ENCODE results near the gene CST11.

CST11 gene

DNA sequence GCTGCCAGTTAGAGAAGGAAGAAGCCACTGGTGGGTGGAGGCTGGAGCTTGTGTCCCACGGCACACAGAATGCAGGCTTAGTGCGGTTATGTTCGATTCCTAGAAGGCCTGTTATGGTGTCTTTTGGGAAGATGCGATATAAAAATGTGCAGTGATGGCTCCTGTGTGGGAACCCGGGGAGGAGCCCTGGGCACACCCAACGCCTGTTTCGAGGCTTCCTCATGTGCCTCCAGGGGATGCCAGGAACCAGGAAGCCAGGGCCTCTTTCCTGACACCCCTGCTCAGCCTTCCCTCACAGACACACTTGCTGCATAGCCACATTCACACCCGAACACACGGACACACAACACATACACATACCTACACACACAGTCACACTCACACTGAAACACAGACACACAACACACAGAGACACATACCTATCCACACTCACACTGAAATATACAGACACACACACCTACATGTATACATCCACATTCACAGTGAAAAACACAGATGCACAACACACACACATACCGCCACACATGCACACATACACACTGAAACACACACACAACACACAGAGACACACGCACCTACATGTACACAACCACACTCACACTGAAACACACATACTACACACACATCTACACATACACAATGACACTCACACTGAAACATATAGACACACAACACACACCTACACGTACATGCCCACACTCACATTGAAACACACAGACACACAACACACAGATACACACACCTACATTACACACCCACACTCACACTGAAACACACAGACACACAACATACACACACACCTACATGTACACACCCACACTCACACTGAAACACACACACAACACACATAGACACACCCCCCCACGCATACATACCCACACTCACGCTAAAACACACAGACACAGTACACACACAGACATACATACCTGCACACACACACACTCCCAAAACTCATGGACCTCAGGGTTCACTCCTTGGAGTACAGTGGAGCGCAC, 1.2 kb upstream of the CST11 start:
- DNase-seq (ENCODE audit: low spot score): no peak

DNA sequence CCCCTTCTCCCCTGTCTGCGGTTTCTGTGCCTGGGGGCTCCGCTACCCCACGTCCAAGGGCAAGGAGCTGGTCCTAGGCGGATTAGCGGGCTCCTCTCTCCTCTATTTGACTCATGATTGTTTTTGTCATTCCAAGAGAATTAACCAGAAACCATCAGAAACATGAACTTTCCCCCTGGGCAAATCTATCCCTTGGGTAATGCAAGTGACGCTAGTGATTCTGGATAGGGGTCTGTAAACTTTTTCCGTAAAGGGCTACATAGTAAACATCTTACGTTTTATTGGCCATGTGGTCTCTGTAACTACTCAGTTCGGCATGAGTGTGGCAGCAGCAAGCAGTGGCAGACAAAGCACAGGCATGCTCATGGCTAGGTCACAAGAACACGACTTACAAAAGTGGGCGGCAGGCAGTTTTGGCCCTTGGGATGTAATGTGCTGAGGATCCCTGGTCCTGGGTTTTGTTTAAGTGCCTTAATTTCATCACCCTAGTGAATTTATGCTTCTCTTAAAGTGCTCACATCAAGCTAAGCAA, 654 bp downstream of the CST11 start:
- DNase-seq (ENCODE audit: low spot score): no peak

DNA sequence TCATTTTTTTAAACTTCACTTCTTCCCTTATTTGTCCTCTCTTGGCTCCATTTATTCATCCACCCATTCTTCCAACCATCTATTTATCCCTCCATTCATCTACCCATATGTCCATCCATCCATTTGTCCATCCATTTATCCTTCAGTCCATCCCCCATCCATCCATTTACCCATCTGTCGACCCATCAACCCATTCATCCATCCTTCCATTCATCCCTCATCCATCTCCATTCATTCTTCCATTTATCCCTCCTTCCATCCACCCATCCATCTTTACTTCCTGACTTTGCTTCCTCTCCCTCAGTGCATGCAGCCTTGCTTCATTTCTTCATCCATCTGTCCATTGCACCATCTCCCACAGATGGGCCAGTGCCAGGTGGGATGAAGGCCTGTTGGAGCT, 1.8 kb downstream of the CST11 start:
- DNase-seq (ENCODE audit: low spot score): no peak

DNA sequence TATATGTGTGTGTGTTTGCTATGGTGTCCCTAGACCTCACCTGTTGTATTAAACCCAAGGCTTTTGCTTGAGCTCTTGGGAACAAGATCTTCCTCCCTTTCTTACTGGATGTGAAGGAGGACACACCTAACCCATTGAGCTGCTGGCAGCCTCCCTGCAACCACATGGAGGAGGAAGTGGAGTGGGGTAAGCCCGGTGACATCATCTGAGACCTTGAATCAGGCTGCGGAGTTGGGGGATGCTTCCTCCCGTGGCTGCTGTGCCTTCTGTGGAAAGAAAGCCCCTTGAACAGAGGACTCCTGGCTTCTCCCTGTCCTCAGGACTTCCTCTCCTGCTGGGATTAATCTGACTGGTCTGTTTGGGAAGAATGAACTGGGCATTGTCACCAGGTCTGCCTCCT, 3.3 kb downstream of the CST11 start:
- no peak for DNase-seq (ENCODE audit: low spot score)

DNA sequence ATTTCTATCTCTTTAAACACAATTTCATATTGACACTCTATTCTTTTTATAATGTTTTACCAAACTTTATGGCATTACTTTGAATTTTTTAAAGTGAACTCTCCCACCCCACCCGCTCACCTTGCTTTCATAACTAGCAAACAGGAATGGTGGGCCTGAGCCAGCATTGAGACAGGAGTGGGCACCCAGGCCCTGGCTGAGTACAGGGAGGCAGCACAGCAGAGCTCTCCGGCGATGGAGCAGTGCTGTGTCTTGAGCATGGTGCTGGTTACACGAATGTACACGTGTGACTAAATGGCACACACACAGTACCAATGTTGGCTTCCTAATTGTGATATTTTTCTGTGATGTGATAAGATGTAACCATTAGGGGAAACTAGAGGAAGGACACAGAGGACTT, 4.5 kb downstream of the CST11 start:
- no peak for DNase-seq (ENCODE audit: low spot score)

DNA sequence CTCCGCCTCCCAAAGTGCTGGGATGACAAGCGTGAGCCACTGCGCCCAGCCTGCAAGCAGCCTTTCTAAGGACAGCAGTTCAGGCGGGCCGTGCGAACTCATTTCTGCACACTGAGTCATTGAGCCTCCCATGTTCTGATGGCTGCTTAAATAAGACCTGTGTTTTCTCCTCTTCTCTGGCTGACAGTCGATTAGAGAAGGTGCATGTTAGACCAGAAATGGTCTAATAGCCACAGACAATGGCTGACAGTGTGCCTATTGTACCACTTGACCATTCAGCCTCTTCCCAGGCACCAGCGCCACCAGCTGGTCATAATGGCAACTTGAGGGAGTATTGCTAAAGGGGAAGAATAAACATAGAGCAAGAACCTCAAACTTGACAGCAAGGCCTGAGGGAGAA, 6.2 kb downstream of the CST11 start:
- peak; percentile 31 for DNase-seq (ENCODE audit: low spot score)

DNA sequence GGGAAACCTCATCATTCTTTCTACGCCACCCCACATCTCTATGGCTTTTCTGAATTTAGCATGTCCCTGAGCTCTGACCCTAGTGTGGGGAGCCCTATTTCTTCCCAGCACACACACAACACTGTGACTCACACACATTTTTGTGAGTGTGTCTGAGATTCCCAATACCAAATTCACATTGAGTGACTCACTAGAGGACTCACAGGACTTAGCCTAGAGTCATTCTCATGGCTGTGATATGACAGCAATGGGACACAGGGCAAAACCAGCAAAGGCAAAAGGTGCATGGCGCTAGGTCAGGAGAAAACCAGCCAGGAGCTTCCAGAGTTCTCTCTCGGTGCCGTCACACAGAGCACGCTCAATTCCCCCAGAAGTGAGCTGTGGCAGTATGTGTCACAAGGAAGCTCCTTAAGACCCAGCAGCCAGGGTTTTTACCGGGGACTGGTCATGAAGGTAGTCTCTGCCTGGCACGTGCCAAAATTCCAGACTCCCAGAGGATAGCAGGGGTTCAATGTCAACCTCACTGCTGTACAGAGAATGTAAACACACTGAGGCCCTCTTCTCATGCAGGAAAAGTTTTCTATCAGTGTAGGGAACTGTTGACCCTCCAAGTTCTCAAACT, 7.0 kb downstream of the CST11 start:
- peak; percentile 72 for DNase-seq (ENCODE audit: low spot score)

DNA sequence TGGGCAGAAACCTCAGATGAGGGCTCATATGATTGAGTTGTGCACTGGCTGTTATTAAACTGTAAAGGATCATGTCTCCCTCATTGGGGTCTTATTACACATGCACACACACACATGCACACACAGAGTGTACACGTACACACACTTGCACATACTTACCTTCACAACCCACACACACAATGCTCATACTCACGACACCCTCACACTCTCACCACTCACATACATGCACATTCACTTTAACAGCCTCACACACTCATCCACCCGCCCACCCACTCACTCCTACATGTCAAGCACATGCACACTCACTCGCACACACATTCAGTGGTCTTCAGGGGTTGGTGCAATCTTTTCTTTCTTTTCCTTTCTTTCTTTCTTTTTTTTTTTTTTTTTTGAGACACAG, 7.8 kb downstream of the CST11 start:
- DNase-seq (ENCODE audit: low spot score): no peak

DNA sequence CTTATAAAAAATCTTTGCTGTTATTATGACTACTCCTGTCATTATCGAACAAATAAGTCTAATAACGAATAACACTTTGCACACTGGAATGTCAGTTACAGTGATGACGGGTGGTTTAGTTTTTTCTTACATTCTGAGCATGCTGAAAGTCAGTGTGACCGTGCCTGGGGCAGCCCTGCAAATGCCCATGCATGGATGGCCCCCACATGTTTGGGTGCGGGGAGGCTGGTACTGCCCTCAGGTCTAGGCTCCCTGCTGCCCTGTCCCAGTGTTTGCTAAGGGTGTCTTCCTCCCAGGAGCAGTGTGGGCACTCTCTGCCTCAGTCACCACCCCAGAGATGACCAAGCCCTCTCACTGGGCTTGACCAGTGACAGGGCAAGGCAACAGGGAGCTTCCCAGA, 10.2 kb downstream of the CST11 start:
- no peak for DNase-seq (ENCODE audit: low spot score)

DNA sequence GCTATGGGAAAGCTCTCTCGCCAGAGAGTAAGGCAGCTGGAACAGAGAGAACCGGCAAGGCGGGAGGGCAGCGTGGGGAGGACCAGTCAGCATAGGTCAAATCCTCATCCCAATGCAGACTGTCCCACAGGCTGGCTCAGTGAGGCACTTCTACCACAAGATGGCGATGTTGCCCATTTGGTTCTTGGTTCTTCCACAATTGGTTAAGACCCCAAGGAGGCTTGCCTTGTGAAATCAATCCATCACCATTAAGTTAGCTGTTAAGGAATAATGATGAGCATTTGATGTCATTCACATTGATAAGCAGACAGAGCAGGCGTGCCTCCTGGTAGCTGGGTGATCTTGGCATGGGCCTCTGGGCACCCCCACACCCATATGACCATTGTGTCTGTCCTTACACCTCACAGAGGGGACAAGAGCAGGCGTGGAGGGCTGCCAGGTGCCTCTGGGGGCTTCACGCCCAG, 10.8 kb downstream of the CST11 start:
- DNase-seq (ENCODE audit: low spot score): peak; percentile 87

DNA sequence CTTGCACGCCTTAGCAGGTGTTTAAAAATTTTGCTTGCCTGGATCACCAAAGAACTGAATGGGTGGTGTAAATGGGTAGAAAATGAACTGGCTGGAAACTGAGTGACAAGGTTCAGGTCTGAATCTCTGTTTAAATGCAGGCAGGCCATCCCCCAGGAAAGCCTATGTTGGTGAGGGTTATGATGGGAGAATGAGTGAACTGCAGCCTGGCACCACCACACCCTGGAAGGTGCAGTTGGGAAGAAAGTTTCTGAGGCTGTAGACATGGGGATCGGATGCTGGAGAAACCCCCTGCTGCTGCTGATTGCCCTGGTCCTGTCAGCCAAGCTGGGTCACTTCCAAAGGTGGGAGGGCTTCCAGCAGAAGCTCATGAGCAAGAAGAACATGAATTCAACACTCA, 12.7 kb downstream of the CST11 start:
- DNase-seq (ENCODE audit: low spot score): no peak

DNA sequence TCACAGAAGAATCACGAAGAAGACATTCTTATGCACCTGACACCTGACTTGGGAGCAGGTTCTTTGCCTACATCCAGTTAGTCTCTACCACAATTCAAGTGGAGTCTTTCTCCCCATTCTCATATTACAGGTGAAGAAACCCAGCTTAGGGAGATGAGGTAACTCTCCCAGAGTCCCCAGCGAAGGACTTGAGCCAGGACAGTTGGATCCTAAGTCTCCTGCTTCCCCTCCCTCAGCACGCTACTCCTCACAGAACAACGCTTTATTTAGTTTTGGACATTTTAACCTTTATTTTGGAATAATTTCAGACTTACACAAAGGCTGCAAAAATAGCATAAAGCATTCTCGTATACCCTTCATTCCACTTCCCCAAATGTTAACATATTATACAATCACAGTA, 14.0 kb downstream of the CST11 start:
- no peak for DNase-seq (ENCODE audit: low spot score)

DNA sequence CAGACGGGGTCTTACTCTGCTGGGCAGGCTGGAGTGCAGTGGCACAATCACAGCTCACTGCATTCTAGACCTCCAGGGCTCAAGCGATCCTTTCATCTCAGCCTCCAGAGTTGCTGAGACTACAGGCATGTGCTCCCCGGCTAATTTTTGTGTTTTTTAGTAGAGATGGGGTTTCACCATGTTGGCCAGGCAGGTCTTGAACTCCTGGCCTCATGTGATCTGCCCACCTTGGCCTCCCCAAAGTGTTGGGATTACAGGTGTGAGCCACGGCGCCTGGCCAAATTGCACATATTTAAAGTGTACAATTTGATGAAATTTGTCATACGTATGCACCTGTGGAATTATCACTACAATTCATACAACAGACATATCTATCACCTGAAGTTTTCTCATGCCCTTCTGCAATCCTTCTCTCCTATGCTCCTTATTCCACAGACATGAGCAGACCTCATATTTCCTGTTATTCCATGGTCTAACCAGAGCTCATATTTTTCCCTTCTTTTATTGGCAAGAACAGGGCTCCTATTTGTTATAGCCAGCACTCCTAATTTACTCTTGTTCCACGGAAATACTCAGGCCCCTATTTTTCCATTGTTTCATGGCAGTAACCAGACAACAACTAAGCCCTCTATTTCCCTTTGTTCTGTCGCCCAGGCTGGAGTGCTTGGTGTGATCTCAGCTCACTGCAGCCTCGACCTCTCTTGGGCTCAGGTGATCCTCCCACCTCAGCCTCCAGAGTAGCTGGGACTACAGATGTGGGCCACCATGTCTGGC, 15.4 kb downstream of the CST11 start:
- no peak for DNase-seq (ENCODE audit: low spot score)

DNA sequence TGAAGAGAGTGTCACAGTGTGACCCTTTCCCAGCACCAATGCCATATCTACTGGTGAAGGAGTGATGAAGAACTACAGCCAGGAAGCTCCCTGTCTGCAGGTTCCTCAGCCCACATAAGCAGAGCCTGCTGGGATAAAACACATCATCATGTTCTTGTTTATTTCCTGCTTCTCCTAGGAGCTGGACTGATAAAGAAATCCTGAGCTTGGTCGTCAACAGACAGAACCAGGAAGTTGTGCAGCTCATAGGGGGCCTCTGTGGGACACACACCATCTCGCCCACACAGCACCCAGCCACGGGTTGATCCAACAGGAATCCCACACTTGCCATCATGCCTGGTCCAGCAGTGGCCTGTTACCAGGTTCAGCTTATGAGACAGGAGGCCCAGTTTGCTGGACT, 16.0 kb downstream of the CST11 start:
- DNase-seq (ENCODE audit: low spot score): no peak

DNA sequence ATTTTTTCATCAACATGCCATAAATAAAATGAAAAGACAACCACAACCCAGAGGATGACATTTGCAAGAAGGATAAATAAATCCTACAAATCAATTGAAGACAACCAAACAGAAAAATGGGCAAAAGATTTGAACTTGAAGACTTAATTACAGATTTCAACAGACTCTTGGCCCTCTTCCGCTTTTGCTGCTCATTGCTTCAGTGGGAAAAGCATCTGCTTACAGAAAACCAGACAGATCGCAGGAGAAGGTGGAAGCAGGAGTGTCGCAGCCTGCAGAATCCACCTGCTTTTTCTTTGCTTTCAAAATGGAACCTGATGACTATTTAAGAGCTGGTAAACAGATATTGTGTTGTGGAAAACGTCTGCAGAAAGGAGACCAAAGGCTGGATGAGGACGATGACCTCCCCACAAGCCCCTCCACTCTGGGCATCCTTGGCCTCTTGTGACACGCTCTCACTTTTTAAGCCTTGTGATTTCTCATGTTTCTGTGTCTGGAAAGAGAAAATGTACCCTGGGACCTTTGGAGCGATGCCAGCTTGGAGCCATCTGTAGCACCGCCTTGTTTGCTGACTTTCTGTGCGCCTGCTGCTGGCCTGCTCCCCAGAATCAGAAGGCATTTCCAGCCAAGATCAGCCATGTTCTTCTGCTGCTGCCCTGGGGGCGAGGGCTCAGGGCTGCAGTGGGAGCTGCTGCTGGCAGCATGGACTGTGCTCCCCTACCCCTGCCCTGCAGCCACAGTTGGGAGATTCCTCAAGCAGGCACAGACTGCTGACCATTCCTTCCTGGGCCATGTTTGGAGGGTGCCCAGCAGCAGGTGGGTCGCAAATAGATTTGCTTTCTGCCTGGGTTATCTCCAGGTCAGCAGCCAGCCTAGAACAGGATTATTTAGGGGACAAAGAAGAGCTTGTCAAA, 16.8 kb downstream of the CST11 start:
- no peak for DNase-seq (ENCODE audit: low spot score)

DNA sequence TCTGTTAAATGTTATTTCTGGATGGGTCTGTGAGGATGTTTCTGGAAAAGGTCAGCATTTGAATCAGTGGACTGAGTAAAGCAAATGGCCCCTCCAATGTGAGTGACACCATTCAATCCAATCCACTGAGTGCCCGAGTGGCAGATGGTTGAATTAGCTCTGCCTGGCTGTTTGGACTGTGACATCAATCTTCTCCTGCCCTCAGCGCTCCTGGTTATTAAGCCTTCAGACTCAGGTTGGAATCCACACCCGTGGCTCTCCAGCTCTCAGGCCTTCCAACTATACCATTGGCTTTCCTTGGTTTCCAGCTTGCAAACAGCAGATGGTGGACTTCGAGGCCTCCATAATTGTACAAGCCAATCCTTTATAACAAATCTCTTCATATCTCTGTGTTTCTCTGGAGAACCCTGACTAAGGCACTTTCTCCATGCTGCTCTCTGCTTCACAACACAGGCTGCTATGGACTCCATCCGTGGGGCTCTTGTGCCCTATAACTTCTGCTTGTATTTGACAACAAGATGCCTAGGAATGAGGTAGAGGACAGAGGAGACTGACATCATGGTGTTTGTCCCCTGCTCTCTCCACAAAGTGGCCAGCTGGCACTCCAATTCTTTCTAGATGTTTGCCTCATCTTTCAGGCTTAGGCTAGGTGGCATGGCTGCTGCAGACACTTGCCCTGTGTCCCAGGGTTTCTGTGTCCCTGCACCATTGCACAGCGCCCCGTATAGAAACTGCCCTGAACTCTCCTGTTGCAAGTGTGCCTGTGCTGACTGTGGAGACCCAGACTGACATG, 18.0 kb downstream of the CST11 start:
- no peak for DNase-seq (ENCODE audit: low spot score)

DNA sequence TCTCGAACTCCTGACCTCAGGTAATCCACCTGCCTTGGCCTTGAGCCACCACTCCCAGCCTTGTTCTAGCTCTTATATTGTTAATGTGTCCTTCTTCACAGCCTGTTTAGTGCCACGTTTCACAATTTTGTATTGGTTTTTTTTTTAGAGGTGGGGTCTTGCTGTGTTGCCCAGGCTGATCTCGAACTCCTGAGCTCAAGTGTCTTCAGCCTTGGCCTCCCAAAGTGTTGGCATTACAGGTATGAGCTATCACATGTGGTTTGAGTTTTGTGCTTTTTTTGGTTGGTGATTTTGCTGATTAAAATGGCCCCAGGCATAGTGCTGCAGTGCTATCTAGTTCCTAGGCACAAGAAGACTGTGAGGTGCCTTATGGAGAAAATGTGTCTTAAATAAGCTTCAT, 19.0 kb downstream of the CST11 start:
- no peak for DNase-seq (ENCODE audit: low spot score)

DNA sequence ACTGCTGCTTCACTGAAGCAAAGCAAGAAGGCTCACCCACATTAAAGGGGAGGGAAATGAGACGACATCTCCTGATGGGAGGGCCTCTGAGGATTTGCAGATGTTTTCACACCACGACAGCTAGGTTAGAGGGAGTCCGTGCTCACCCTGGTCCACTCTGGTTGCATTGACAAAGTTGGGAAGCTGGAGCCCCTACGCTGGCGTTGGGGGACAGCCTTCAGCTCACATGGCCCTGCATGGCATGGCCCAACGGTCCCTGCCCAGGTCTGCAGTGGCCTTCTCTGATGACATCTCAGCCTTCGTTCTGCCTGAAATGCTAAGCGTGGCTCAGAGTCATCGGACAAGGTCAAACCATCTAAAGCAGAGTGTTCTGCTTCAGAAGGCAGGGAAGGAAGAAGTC, 27.5 kb downstream of the CST11 start:
- no peak for DNase-seq (ENCODE audit: low spot score)

DNA sequence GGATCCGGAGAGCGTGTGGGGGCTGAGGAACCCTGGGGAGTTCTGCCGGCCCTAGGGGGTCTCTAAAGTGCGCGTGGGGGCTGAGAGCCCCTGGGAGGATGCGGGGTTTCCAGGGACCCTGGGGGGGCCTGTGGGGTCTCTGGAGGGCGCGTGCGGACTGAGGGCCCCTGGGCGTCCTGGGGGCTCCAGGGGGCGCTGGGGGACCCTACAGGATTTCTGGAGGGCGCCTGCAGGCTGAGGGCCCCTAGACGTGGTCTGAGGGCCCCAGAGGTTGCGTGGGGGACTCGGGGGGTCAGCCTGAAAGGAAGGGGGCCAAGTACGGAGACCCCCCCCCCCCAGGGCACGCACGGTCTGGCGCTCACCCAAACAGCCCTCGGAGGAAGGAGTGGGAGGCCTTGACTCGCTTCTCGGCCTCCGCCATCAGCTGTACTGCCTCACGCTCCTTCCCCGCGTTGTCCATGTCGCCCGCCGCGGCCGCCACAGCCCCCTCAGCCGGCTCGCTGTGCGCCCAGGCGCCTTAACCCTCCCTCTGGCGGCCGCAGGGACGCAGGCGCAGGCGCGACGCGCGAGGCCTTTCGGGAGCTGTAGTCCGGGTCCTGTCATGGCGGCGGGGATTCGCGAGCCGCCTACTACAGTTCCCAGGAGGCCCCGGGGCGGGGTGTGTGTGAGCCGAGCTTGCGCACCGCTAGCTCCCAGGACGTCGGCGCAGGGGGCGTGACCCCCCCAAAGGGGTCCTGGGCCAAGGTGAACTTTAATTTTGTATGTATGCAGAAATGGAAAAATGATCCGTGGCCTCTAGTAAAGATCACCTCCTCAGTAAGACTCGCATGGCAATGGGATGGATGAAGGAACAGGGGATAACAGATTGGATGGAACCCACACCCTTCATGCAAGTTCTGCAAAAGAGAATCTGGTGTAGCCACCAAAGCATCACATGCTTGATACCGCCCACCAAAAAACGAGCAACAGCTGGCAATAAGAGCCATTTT, 31.4 kb downstream of the CST11 start, which contains the start of gene NAPB:
Gene NAPB, minus strand, starts transcription at position 546 of the 989 bp plus-strand sequence. Its CDS starts 86 bp downstream, at position 460.
- DNase-seq (ENCODE audit: low spot score): peak; percentile 98
